RWPE2 (cell line): Measurements from ENCODE around the gene UBL4B.

Experiments used
- ATAC-seq: fragments of 200-7000 bp; cut with Tn5 transposase; 3 replicates; pipeline ENCODE4 v1.9.1; 2021; ENCODE audit warnings: low read depth
- DNase-seq: peaks from one replicate; pipeline ENCODE4 v3.0.0-alpha.2; 2020; ENCODE audit warnings: low spot score
- H3K27ac ChIP-seq: fragments of 450-650 bp; 2 replicates; pipeline ENCODE4 v1.5.1; 2017; ENCODE audit warnings: mild to moderate bottlenecking; ENCODE audit not compliant: poor library complexity, severe bottlenecking
- H3K27me3 ChIP-seq: fragments of 250-450 bp; sonication (Bioruptor Pico); 2 replicates; pipeline ENCODE4 v1.5.1; 2021; ENCODE audit warnings: mild to moderate bottlenecking, moderate library complexity; ENCODE audit not compliant: insufficient read depth, poor library complexity, severe bottlenecking
- H3K36me3 ChIP-seq: fragments of 250-450 bp; sonication (Bioruptor Pico); 2 replicates; pipeline ENCODE4 v1.5.1; 2020; ENCODE audit warnings: low read depth, mild to moderate bottlenecking, moderate library complexity
- H3K4me1 ChIP-seq: fragments of 250-450 bp; sonication (Bioruptor Pico); 2 replicates; pipeline ENCODE4 v1.5.1; 2021; ENCODE audit warnings: mild to moderate bottlenecking, moderate library complexity; ENCODE audit not compliant: insufficient read depth, poor library complexity, severe bottlenecking
- H3K4me3 ChIP-seq: fragments of 250-450 bp; sonication (Bioruptor Pico); 2 replicates; pipeline ENCODE4 v1.5.1; 2021; ENCODE audit warnings: mild to moderate bottlenecking, moderate library complexity; ENCODE audit not compliant: severe bottlenecking
- H3K9me3 ChIP-seq: fragments of 250-450 bp; sonication (Bioruptor Pico); 2 replicates; pipeline ENCODE4 v1.5.1; 2021; ENCODE audit warnings: mild to moderate bottlenecking, moderate library complexity; ENCODE audit not compliant: severe bottlenecking
- CTCF ChIP-seq: fragments of 450-650 bp; IDR thresholded peaks from one replicate; pipeline ENCODE4 v1.5.1; 2017; ENCODE audit warnings: mild to moderate bottlenecking, moderate library complexity; ENCODE audit not compliant: poor library complexity, severe bottlenecking

The UBL4B gene

GRCh38 chr1:110081061-110081460 lies 31.2 kb upstream of the UBL4B start:
- Histone ChIP-seq H3K4me1 (no peaks in the 10 kb centered on the region), H3K36me3 (no peaks in the 10 kb centered on the region), H3K27ac (no peak overlapping the region), H3K4me3 (no peak overlapping the region), H3K9me3 (no peaks in the 10 kb centered on the region), H3K27me3 (peaks cover 42% of the 10 kb centered on the region)
- DNase-seq (no peak), ATAC-seq (no peak)
- TF ChIP-seq CTCF, result no peak

GRCh38 chr1:110082477-110082876 lies 29.8 kb upstream of the UBL4B start:
- ATAC-seq, result no peak
- peaks cover 53% of the 10 kb centered on the region for H3K27me3 ChIP-seq

GRCh38 chr1:110083061-110083865 lies 29.0 kb upstream of the UBL4B start:
- Histone ChIP-seq H3K4me1 (no peaks in the 10 kb centered on the region), H3K36me3 (no peaks in the 10 kb centered on the region), H3K9me3 (no peaks in the 10 kb centered on the region), H3K27me3 (peaks cover 56% of the 10 kb centered on the region), H3K4me3 (no peak overlapping the region), H3K27ac (no peak overlapping the region)
- no peak for TF ChIP-seq CTCF
- ATAC-seq (no peak), DNase-seq (no peak)

More at GRCh38 chr1:110082477-110082876, 29.8 kb upstream of the UBL4B start:
- no peaks in the 10 kb centered on the region for H3K36me3 ChIP-seq
- no peak for DNase-seq
- H3K4me1 ChIP-seq, result no peaks in the 10 kb centered on the region
- no peak overlapping the region for H3K4me3 ChIP-seq
- no peaks in the 10 kb centered on the region for H3K9me3 ChIP-seq
- TF ChIP-seq CTCF, result no peak
- no peak overlapping the region for H3K27ac ChIP-seq

GRCh38 chr1:110083866-110084226 lies 28.4 kb upstream of the UBL4B start:
- Histone ChIP-seq H3K4me3 (no peak overlapping the region), H3K27me3 (peaks cover 56% of the 10 kb centered on the region)

More at GRCh38 chr1:110083866-110084226, 28.4 kb upstream of the UBL4B start:
- Histone ChIP-seq H3K27ac (no peak overlapping the region), H3K36me3 (no peaks in the 10 kb centered on the region), H3K9me3 (no peaks in the 10 kb centered on the region), H3K4me1 (no peaks in the 10 kb centered on the region)
- no peak for TF ChIP-seq CTCF
- no peak for DNase-seq
- no peak; the same call in 2 of the 3 replicates for ATAC-seq
